Skin epidermis (tissue), 12 donors: Measurements from ENCODE around the gene GSN.

ENCODE experiments used
- H3K27ac ChIP-seq, 21 experiments: fragments of 200-600 bp; sonication (generic) in 11 of 21; one replicate each; pipeline ENCODE4 v1.5.0; 2020; ENCODE audit warnings: mild to moderate bottlenecking in 3 of 21, inconsistent platforms in 2 of 21, moderate library complexity in 2 of 21
- H3K4me3 ChIP-seq, 7 experiments: fragments of 200-600 bp; sonication (generic) in 2 of 7; one replicate each; pipeline ENCODE4 v1.5.0; 2020; ENCODE audit warnings: inconsistent platforms in 2 of 7, mild to moderate bottlenecking in 2 of 7, moderate library complexity in 1 of 7

Gene GSN

GRCh38 chr9:121376214-121376830 lies 108.4 kb downstream of the GSN start:
- H3K4me3 ChIP-seq: no peak overlapping the region
- no peak overlapping the region for H3K27ac ChIP-seq

- no peak overlapping the region for H3K27ac ChIP-seq
- H3K4me3 ChIP-seq: no peak overlapping the region
Measured at GRCh38 chr9:121380846-121381245, 112.9 kb downstream of the GSN start.
